HuH-7.5 (cell line): ENCODE results near the gene GUK1.
"Not testable (repeated sequence)": the region's sequence is repeated elsewhere in the genome, so short reads cannot be mapped to it uniquely, and the experiment has no call there.

Source experiments
- DNase-seq: peaks from one replicate; pipeline ENCODE4 v3.0.0; 2011; ENCODE audit warnings: low spot score

Gene GUK1

GRCh38 chr1:228177721-228178710 lies 37.9 kb downstream of the GUK1 start:
- no peak for DNase-seq

GRCh38 chr1:228178737-228179684 lies 38.9 kb downstream of the GUK1 start:
- DNase-seq, result no peak

- DNase-seq, result no peak
Measured at GRCh38 chr1:228180271-228180958, 40.3 kb downstream of the GUK1 start.

GRCh38 chr1:228180959-228181644 lies 41.0 kb downstream of the GUK1 start:
- DNase-seq, result no peak

- DNase-seq, result no peak
Measured at GRCh38 chr1:228181645-228182034, 41.6 kb downstream of the GUK1 start.

GRCh38 chr1:228182296-228183030 lies 42.4 kb downstream of the GUK1 start:
- DNase-seq, result no peak

GRCh38 chr1:228184152-228184551 lies 44.1 kb downstream of the GUK1 start:
- DNase-seq, result no peak

GRCh38 chr1:228185641-228185965 lies 45.5 kb downstream of the GUK1 start:
- no peak for DNase-seq

- DNase-seq, result not testable (repeated sequence)
Measured at GRCh38 chr1:228188249-228188648, 48.2 kb downstream of the GUK1 start.

- no peak for DNase-seq
Measured at GRCh38 chr1:228190182-228190581, 50.1 kb downstream of the GUK1 start.

GRCh38 chr1:228190778-228191177 lies 50.7 kb downstream of the GUK1 start:
- DNase-seq, result no peak

GRCh38 chr1:228194436-228194835 lies 54.4 kb downstream of the GUK1 start:
- DNase-seq, result no peak

- no peak for DNase-seq
Measured at GRCh38 chr1:228194921-228195812, 55.1 kb downstream of the GUK1 start.

- no peak for DNase-seq
Measured at GRCh38 chr1:228197555-228198147, 57.6 kb downstream of the GUK1 start.
